ENCODE data around the gene TRIP10. TPM values are rescaled to one million over a fixed set of nuclear protein-coding genes. Genes with fewer than 3 reads are reported as not detected.

Gene TRIP10
- total and polyA plus RNA-seq, 2 of the 13 experiments (the other 11 are each of a cell fraction or from before 2014, with no cell fraction given) = 32.5 to 33.2 TPM

GRCh38 chr19:6737873-6738786 is 1.4 kb upstream of the TRIP10 start (continued):
- TF ChIP-seq, protein P1, sequence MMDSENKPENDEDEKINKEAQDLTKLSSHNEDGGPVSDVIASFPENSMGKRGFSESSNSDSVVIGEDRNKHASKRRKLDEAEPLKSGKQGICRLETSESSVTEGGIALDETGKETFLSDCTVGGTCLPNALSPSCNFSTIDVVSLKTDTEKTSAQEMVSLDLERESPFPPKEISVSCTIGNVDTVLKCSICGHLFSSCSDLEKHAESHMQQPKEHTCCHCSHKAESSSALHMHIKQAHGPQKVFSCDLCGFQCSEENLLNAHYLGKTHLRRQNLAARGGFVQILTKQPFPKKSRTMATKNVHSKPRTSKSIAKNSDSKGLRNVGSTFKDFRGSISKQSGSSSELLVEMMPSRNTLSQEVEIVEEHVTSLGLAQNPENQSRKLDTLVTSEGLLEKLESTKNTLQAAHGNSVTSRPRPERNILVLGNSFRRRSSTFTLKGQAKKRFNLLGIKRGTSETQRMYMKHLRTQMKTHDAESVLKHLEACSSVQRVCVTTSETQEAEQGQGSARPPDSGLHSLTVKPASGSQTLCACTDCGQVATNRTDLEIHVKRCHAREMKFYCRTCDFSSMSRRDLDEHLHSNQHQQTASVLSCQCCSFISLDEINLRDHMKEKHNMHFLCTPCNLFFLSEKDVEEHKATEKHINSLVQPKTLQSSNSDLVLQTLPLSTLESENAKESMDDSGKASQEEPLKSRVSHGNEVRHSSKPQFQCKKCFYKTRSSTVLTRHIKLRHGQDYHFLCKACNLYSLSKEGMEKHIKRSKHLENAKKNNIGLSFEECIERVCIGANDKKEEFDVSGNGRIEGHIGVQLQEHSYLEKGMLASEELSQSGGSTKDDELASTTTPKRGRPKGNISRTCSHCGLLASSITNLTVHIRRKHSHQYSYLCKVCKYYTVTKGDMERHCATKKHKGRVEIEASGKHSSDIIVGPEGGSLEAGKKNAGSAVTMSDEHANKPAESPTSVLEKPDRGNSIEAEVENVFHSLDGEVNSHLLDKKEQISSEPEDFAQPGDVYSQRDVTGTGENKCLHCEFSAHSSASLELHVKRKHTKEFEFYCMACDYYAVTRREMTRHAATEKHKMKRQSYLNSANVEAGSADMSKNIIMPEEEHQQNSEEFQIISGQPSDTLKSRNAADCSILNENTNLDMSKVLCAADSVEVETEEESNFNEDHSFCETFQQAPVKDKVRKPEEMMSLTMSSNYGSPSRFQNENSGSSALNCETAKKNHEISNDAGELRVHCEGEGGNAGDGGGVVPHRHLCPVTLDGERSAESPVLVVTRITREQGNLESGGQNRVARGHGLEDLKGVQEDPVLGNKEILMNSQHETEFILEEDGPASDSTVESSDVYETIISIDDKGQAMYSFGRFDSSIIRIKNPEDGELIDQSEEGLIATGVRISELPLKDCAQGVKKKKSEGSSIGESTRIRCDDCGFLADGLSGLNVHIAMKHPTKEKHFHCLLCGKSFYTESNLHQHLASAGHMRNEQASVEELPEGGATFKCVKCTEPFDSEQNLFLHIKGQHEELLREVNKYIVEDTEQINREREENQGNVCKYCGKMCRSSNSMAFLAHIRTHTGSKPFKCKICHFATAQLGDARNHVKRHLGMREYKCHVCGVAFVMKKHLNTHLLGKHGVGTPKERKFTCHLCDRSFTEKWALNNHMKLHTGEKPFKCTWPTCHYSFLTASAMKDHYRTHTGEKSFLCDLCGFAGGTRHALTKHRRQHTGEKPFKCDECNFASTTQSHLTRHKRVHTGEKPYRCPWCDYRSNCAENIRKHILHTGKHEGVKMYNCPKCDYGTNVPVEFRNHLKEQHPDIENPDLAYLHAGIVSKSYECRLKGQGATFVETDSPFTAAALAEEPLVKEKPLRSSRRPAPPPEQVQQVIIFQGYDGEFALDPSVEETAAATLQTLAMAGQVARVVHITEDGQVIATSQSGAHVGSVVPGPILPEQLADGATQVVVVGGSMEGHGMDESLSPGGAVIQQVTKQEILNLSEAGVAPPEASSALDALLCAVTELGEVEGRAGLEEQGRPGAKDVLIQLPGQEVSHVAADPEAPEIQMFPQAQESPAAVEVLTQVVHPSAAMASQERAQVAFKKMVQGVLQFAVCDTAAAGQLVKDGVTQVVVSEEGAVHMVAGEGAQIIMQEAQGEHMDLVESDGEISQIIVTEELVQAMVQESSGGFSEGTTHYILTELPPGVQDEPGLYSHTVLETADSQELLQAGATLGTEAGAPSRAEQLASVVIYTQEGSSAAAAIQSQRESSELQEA (CRISPR knock-in tag; IDR thresholded peaks at IDR 0.05; ENCODE audit: not compliant biosample characterization) = peak; percentile 57
- no peak for TF ChIP-seq ZNF567 (CRISPR knock-in tag; IDR thresholded peaks at IDR 0.05; ENCODE audit: borderline replicate concordance)
- TF ChIP-seq TP53 (CRISPR knock-in tag; conservative IDR thresholded peaks at IDR 0.05) = peak; percentile 48; the same call in 1 of the 2 replicates
- TF ChIP-seq ZBED4 (CRISPR knock-in tag; IDR thresholded peaks at IDR 0.05; ENCODE audit: borderline replicate concordance) = peak; percentile 67; the same call in 1 of the 2 replicates
- peak; percentile 74; the same call in 1 of the 2 replicates for TF ChIP-seq TFAP4 (IDR thresholded peaks at IDR 0.05; ENCODE audit: borderline replicate concordance, low read depth)
- TF ChIP-seq, protein P2, sequence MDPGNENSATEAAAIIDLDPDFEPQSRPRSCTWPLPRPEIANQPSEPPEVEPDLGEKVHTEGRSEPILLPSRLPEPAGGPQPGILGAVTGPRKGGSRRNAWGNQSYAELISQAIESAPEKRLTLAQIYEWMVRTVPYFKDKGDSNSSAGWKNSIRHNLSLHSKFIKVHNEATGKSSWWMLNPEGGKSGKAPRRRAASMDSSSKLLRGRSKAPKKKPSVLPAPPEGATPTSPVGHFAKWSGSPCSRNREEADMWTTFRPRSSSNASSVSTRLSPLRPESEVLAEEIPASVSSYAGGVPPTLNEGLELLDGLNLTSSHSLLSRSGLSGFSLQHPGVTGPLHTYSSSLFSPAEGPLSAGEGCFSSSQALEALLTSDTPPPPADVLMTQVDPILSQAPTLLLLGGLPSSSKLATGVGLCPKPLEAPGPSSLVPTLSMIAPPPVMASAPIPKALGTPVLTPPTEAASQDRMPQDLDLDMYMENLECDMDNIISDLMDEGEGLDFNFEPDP (CRISPR knock-in tag; conservative IDR thresholded peaks at IDR 0.05) = no peak
- TF ChIP-seq ZBTB42 (CRISPR knock-in tag; IDR thresholded peaks at IDR 0.05) = no peak
- no peak; the same call in 1 of the 2 replicates for TF ChIP-seq ZNF280D (CRISPR knock-in tag; IDR thresholded peaks at IDR 0.05)

Data from HepG2 (cell line).